GM08714 (cell line): ENCODE data around the gene B3GNT8.
"Not testable (repeated sequence)": the region's sequence is repeated elsewhere in the genome, so short reads cannot be mapped to it uniquely, and the experiment has no call there.

Experiments used
- H3K4me3 ChIP-seq: fragments of 200-500 bp; sonication (Bioruptor generic); 2 replicates; pipeline ENCODE4 v1.5.1; 2014; ENCODE audit warnings: mild to moderate bottlenecking, low read length, inconsistent platforms
- ZNF274 ChIP-seq: IDR thresholded peaks from 2 replicates; pipeline ENCODE4 v1.6.1; 2012; ENCODE audit warnings: mild to moderate bottlenecking, low read depth, low read length

The B3GNT8 gene

DNA sequence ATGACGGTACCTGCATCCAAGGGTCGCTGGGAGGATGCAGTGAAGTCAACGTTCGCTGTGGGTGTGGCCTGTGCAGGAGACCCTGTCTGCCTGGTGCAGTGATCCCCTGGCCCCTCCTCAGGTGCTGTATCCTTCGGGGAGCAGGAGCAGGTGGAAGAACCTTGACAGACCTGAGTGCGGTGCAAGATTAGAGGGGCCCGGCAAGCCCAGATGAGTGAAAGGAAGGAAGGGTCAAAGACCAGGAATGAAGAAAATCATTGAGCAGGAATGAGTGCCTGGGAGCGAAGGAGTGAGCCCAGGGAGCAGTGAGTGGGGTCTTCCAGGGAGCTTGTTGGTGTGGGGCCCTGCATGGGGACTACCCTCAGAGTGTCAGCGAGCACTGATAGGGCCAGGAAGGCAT, 12.7 kb downstream of the B3GNT8 start:
- no peak for TF ChIP-seq ZNF274
- H3K4me3 ChIP-seq, result no peak overlapping the region

DNA sequence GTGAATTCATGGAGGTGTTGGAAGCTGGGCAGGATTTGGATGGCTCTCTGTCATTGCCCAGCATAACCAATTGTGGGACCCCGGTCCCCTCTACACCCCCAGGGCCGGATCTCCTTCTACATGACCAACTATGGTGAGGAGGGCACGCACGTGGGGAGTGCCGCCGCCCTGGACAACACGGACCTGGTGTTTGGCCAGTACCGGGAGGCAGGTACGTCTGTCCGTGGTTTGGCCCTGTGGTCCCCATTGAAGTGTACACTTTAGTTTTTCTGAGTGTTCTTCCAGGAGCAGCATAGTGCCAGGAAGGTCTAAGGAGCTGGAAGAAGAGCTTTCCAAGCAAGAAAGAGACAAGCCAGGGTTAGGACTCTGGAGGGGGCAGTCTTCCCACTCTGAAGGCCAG, 13.2 kb downstream of the B3GNT8 start:
- no peak for TF ChIP-seq ZNF274
- H3K4me3 ChIP-seq, result no peak overlapping the region

- no peak overlapping the region for H3K4me3 ChIP-seq
Observed at GRCh38 chr19:41412953-41413352, 14.2 kb downstream of the B3GNT8 start.

GRCh38 chr19:41411968-41412265, 15.3 kb downstream of the B3GNT8 start:
- no peak for TF ChIP-seq ZNF274
- no peak overlapping the region for H3K4me3 ChIP-seq

More at GRCh38 chr19:41412953-41413352, 14.2 kb downstream of the B3GNT8 start:
- TF ChIP-seq ZNF274, result no peak

DNA sequence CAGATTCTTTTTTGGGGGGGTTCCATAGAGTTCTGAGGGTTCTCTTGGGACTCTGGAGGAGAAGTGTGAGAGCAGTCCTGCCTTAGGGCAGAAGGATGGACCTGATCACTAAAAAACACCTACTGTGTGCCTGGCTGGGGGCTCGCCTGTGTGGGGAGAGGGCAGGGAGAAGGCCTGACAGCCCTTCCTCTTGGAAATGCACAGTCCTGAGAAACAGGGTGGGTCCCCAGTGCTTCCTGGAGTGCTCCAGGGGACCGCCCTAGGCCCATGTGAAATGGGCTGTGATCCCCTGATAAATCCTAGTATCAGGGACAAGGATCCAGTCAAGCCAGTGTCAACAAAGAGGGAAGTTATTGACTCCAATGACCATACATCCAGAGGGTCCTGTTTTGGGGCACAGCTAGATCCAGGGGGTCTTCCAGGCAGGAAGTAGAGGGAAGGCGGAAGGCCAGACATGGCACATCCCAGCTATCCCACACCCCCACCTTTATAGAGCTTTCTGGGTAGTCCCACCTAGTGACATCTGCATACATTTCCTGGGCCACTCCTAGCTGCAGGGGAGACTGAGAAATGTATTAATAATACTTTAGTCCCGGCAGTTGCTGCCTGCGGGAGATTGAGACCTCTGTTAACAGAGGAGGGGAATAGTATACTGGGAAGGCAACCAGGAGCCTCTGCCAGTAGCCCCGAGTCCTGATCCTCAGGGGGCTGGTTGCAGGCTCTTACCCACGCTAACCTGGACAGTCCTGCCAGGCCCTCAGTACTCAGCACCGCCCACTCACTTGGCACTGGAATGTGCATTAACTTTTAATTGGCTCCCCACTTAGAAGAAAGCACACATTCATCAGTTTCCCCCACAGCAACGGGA, 15.8 kb downstream of the B3GNT8 start:
- no peak overlapping the region for H3K4me3 ChIP-seq
- TF ChIP-seq ZNF274, result no peak

- H3K4me3 ChIP-seq, result no peak overlapping the region
- no peak for TF ChIP-seq ZNF274
Observed at GRCh38 chr19:41410336-41411054, 16.7 kb downstream of the B3GNT8 start.

DNA sequence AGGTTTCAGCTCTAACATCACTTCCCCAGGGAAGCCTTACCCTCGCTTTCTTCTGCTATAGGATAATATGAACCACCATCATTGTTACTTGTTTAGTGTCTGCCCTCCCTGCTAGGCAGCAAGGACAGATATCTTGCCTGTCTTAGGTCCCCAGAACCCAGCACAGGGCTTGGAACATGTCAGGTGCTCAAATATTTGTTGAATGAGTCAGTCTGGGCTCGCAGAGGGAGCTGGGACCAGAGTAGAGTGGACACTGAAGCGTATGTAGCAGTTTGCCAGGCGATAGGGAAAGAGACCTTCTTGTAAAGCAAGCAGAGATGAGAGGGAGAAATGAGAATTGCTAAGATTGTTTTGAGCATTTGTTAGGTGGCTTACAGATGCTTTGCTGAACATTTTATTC, 17.9 kb downstream of the B3GNT8 start:
- no peak for TF ChIP-seq ZNF274
- no peak overlapping the region for H3K4me3 ChIP-seq

- H3K4me3 ChIP-seq, result not testable (repeated sequence)
Observed at GRCh38 chr19:41408846-41409245, 18.3 kb downstream of the B3GNT8 start.

GRCh38 chr19:41408256-41408655, 18.9 kb downstream of the B3GNT8 start:
- no peak overlapping the region for H3K4me3 ChIP-seq
- TF ChIP-seq ZNF274, result no peak

- no peak for TF ChIP-seq ZNF274
- H3K4me3 ChIP-seq, result no peak overlapping the region
Observed at GRCh38 chr19:41407271-41407670, 19.9 kb downstream of the B3GNT8 start.

- no peak for TF ChIP-seq ZNF274
- H3K4me3 ChIP-seq, result no peak overlapping the region
Observed at GRCh38 chr19:41405776-41406175, 21.4 kb downstream of the B3GNT8 start.

GRCh38 chr19:41403181-41403970, 23.8 kb downstream of the B3GNT8 start:
- no peak for TF ChIP-seq ZNF274
- no peak overlapping the region for H3K4me3 ChIP-seq

DNA sequence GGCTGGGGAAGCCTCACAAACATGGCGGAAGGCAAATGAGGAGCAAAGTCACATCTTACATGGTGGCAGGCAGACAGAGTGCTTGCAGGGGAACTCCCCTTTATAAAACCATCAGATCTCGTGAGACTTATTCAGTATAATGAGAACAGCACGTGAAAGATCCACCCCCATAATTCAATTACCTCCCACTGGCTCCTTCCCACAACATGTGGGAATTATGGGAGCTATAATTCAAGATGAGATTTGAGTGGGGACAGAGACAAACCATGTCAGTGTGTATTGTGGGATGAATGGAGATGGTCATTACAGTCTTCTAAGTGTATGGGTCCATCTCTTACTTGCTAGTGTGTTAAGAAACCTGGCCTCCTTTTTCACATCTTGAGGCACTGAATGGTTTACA, 25.2 kb downstream of the B3GNT8 start:
- no peak for TF ChIP-seq ZNF274
- no peak overlapping the region for H3K4me3 ChIP-seq

- no peak for TF ChIP-seq ZNF274
- H3K4me3 ChIP-seq, result no peak overlapping the region
Observed at GRCh38 chr19:41401483-41401882, 25.7 kb downstream of the B3GNT8 start.

DNA sequence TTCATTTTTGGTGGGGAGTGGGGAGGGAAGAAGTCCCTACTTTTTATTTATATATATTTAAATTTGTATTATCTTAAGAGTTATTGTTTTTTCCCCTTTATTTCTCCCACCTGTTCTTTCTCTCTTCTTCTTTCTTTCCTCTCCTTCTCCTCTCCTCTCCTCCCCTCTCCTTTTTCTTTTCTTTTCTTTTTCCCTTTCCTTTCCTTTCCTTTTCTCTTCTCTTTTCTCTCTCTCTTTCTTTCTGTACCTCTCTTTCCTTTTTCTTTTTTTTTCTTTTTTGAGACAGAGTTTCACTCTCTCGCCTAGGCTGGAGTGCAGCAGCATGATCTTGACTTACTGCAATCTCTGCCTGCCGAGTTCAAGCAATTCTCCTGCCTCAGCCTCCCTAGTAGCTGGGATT, 27.6 kb downstream of the B3GNT8 start:
- no peak overlapping the region for H3K4me3 ChIP-seq
- TF ChIP-seq ZNF274, result no peak

DNA sequence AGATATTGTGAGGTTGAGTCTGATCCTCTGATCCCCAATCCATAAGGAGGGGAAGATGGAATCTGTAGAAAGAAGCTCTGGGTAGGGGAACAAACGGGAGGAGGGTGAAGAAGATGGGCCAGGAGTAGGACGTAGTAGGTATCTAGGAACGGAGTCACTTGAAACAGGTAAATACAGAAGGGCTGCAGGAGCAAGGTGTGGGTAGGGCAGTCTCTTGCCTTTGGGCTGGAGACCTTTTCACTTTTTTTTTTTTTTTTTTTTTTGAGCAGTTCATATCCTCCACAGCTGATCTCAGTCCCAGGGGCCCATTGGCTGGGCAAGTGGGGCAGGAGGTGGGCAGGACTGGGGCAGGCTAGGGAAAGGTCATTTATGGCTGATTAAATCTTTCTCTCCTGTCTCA, 28.1 kb downstream of the B3GNT8 start:
- TF ChIP-seq ZNF274, result no peak
- H3K4me3 ChIP-seq, result peak overlapping the region; percentile 99; the same call in 1 of the 2 replicates
